Central memory CD4-positive, alpha-beta T cell (primary cell): Measurements from ENCODE around the gene FBXW4.

Experiments
- DNase-seq: peaks from one replicate; pipeline ENCODE4 v3.0.0; 2022
- total RNA-seq, 3 experiments: gene quantifications; one replicate each; lab custom pipeline; 2026; lab: John Stamatoyannopoulos, UW

FBXW4 gene
- 19.6 to 62.4 (median 50.4) reads per million in 3 experiments for total RNA-seq

- DNase-seq, result peak; percentile 71
Observed at GRCh38 chr10:101694674-101695403, at the start of gene FBXW4. Gene FBXW4 (minus strand): TSS chr10:101695170. CDS start chr10:101695105, 65 bp downstream.

- DNase-seq, result no peak
Observed at GRCh38 chr10:101744267-101744666, 49.3 kb upstream of the FBXW4 start.

- DNase-seq, result no peak
Observed at GRCh38 chr10:101741938-101742337, 47.0 kb upstream of the FBXW4 start.

GRCh38 chr10:101736666-101737065 is 41.7 kb upstream of the FBXW4 start:
- DNase-seq, result no peak

GRCh38 chr10:101732096-101732495 is 37.1 kb upstream of the FBXW4 start:
- DNase-seq, result no peak

GRCh38 chr10:101726115-101726387 is 31.1 kb upstream of the FBXW4 start:
- DNase-seq, result no peak

GRCh38 chr10:101725296-101726114 is 30.5 kb upstream of the FBXW4 start:
- DNase-seq, result no peak

GRCh38 chr10:101724446-101724845 is 29.5 kb upstream of the FBXW4 start:
- no peak for DNase-seq

GRCh38 chr10:101723176-101723575 is 28.2 kb upstream of the FBXW4 start:
- no peak for DNase-seq

GRCh38 chr10:101721806-101722205 is 26.8 kb upstream of the FBXW4 start:
- DNase-seq, result no peak

GRCh38 chr10:101720606-101721230 is 25.7 kb upstream of the FBXW4 start:
- no peak for DNase-seq

GRCh38 chr10:101718690-101719275 is 23.8 kb upstream of the FBXW4 start:
- no peak for DNase-seq

- no peak for DNase-seq
Observed at GRCh38 chr10:101716891-101717659, 22.1 kb upstream of the FBXW4 start.

GRCh38 chr10:101712997-101713396 is 18.0 kb upstream of the FBXW4 start:
- no peak for DNase-seq

GRCh38 chr10:101710793-101711192 is 15.8 kb upstream of the FBXW4 start:
- DNase-seq, result no peak

GRCh38 chr10:101710059-101710695 is 15.2 kb upstream of the FBXW4 start:
- no peak for DNase-seq

- no peak for DNase-seq
Observed at GRCh38 chr10:101709359-101710058, 14.5 kb upstream of the FBXW4 start.

GRCh38 chr10:101708870-101709269 is 13.9 kb upstream of the FBXW4 start:
- DNase-seq, result no peak

- no peak for DNase-seq
Observed at GRCh38 chr10:101708073-101708472, 13.1 kb upstream of the FBXW4 start.

- no peak for DNase-seq
Observed at GRCh38 chr10:101704331-101704730, 9.4 kb upstream of the FBXW4 start.

GRCh38 chr10:101696632-101697031 is 1.7 kb upstream of the FBXW4 start:
- no peak for DNase-seq
